IMR-90 (cell line): ENCODE measurements around the gene COL28A1. TPM values are rescaled to one million over a fixed set of nuclear protein-coding genes. Genes with fewer than 3 reads are reported as not detected.

Source experiments
- ATAC-seq: fragments of 200-7000 bp; cut with Tn5 transposase; 2 replicates; pipeline ENCODE4 v1.9.1; 2020; ENCODE audit warnings: low read depth, mild to moderate bottlenecking, moderate library complexity
- BruUV-seq: library from RNA; stranded (reverse); fragments of 400-500 nt; replicated peaks from 2 replicates; lab custom pipeline; 2021; lab: Mats Ljungman, UMichigan
- CTCF ChIA-PET: fragments of 300-600 bp; formaldehyde crosslinking; extraction: SDS; loops from one replicate; lab custom pipeline; 2021; ENCODE audit warnings: antibody characterized with exemption; lab: Yijun Ruan, JAX
- POLR2A ChIA-PET: fragments of 300-600 bp; sonication (Branson Sonifier 250); formaldehyde crosslinking; loops from one replicate; lab custom pipeline; 2022; ENCODE audit warnings: antibody characterized with exemption; ENCODE audit not compliant: unreplicated experiment; lab: Charles Lee
- DNase-seq: peaks from one replicate; pipeline ENCODE4 v3.0.0; 2013
- H2AFZ ChIP-seq: replicated peaks from 2 replicates; pipeline ENCODE3; 2013; ENCODE audit warnings: low read length, mild to moderate bottlenecking; ENCODE audit not compliant: poor library complexity
- H2AK5ac ChIP-seq: 2 replicates; pipeline ENCODE4 v1.6.1; 2013; ENCODE audit warnings: low read depth, low read length, inconsistent platforms
- H2AK9ac ChIP-seq: replicated peaks from 2 replicates; pipeline ENCODE3; 2013; ENCODE audit warnings: mild to moderate bottlenecking, low read depth, low read length, moderate library complexity; ENCODE audit not compliant: poor library complexity
- H2BK120ac ChIP-seq: 2 replicates; pipeline ENCODE4 v1.6.1; 2013; ENCODE audit warnings: low read depth, low read length, inconsistent platforms
- H2BK15ac ChIP-seq: 3 replicates; pipeline ENCODE4 v1.6.1; 2013; ENCODE audit warnings: low read depth, low read length, inconsistent platforms
- H2BK20ac ChIP-seq: 2 replicates; pipeline ENCODE4 v1.6.1; 2013; ENCODE audit warnings: low read depth, mild to moderate bottlenecking, inconsistent platforms, low read length, moderate library complexity
- H2BK5ac ChIP-seq: 2 replicates; pipeline ENCODE4 v1.6.1; 2013; ENCODE audit warnings: mild to moderate bottlenecking, low read depth, low read length, inconsistent platforms; ENCODE audit not compliant: poor library complexity, severe bottlenecking
- H3K14ac ChIP-seq: replicated peaks from 2 replicates; pipeline ENCODE4 v1.6.1; 2013; ENCODE audit warnings: low read depth, low read length, inconsistent platforms
- H3K18ac ChIP-seq: 2 replicates; pipeline ENCODE4 v1.6.1; 2013; ENCODE audit warnings: low read depth, low read length, control low read depth
- H3K23ac ChIP-seq: 2 replicates; pipeline ENCODE4 v1.6.1; 2013; ENCODE audit warnings: low read depth, low read length, inconsistent platforms
- H3K27ac ChIP-seq: 2 replicates; pipeline ENCODE4 v1.5.1; 2013; ENCODE audit warnings: mild to moderate bottlenecking, control low read depth, low read length; ENCODE audit not compliant: insufficient read depth
- H3K27me3 ChIP-seq: 2 replicates; pipeline ENCODE4 v1.6.1; 2013; ENCODE audit warnings: low read length; ENCODE audit not compliant: control insufficient read depth, insufficient read depth
- H3K36me3 ChIP-seq: 2 replicates; pipeline ENCODE4 v1.6.1; 2013; ENCODE audit warnings: low read length, mixed read lengths; ENCODE audit not compliant: control insufficient read depth, insufficient read depth
- H3K4ac ChIP-seq: 2 replicates; pipeline ENCODE4 v1.6.1; 2013; ENCODE audit warnings: low read depth, low read length, inconsistent platforms
- H3K4me1 ChIP-seq: 2 replicates; pipeline ENCODE4 v1.6.1; 2013; ENCODE audit warnings: low read length, mixed read lengths; ENCODE audit not compliant: control insufficient read depth, insufficient read depth
- H3K4me2 ChIP-seq: 2 replicates; pipeline ENCODE4 v1.6.1; 2013; ENCODE audit warnings: low read depth, mild to moderate bottlenecking, control low read depth, low read length, moderate library complexity
- H3K4me3 ChIP-seq: 2 replicates; pipeline ENCODE4 v1.5.1; 2013; ENCODE audit warnings: low read depth, mild to moderate bottlenecking, control low read depth, low read length, moderate library complexity; ENCODE audit not compliant: insufficient read depth
- H3K56ac ChIP-seq: 2 replicates; pipeline ENCODE4 v1.6.1; 2013; ENCODE audit warnings: low read length, inconsistent platforms; ENCODE audit not compliant: insufficient read depth; ENCODE audit errors: extremely low read depth
- H3K79me1 ChIP-seq, 2 experiments: 2 replicates each; pipeline ENCODE4 v1.6.1; 2013; ENCODE audit warnings: low read length in 2 of 2, inconsistent platforms in 1 of 2, low read depth in 1 of 2
- H3K9ac ChIP-seq: 2 replicates; pipeline ENCODE4 v1.6.1; 2013; ENCODE audit warnings: low read depth, low read length, control low read depth
- H3K9me1 ChIP-seq: 2 replicates; pipeline ENCODE4 v1.6.1; 2013; ENCODE audit warnings: low read length, inconsistent platforms; ENCODE audit not compliant: insufficient read depth
- H3K9me3 ChIP-seq: 2 replicates; pipeline ENCODE4 v1.6.1; 2013; ENCODE audit warnings: low read length; ENCODE audit not compliant: control insufficient read depth, insufficient read depth
- H4K20me1 ChIP-seq: 2 replicates; pipeline ENCODE4 v1.6.1; 2013; ENCODE audit warnings: low read length, inconsistent platforms; ENCODE audit not compliant: insufficient read depth
- H4K5ac ChIP-seq: 2 replicates; pipeline ENCODE4 v1.6.1; 2013; ENCODE audit warnings: mild to moderate bottlenecking, low read depth, low read length, control low read depth
- H4K8ac ChIP-seq, 2 experiments: 2 replicates each; pipeline ENCODE4 v1.6.1; 2013; ENCODE audit warnings: low read depth in 2 of 2, low read length in 2 of 2, control low read depth in 1 of 2, inconsistent platforms in 1 of 2
- H4K91ac ChIP-seq: 2 replicates; pipeline ENCODE4 v1.6.1; 2013; ENCODE audit warnings: low read depth, low read length, inconsistent platforms; ENCODE audit not compliant: insufficient read depth
- CEBPB ChIP-seq: IDR thresholded peaks from 2 replicates; pipeline ENCODE4 v1.6.1; 2012; ENCODE audit warnings: low read depth, low read length, improper control_type of control experiment
- CHD1 ChIP-seq: IDR thresholded peaks from 2 replicates; pipeline ENCODE4 v1.6.1; 2012; ENCODE audit warnings: low read depth, low read length, improper control_type of control experiment
- CTCF ChIP-seq: conservative IDR thresholded peaks from 2 replicates; pipeline ENCODE4 v1.5.1; 2012; ENCODE audit warnings: mild to moderate bottlenecking, low read depth, low read length, improper control_type of control experiment
- ELK1 ChIP-seq: fragments of 150-350 bp; IDR thresholded peaks from 2 replicates; pipeline ENCODE4 v1.6.1; 2016; ENCODE audit warnings: low read depth, mild to moderate bottlenecking, low read length, moderate library complexity, borderline replicate concordance
- FOS ChIP-seq: fragments of 150-350 bp; IDR thresholded peaks from 2 replicates; pipeline ENCODE4 v1.6.1; 2016; ENCODE audit warnings: low read depth, low read length
- MAFK ChIP-seq: IDR thresholded peaks from 2 replicates; pipeline ENCODE4 v1.6.1; 2012; ENCODE audit warnings: low read depth, low read length, improper control_type of control experiment
- MAZ ChIP-seq: IDR thresholded peaks from 2 replicates; pipeline ENCODE4 v1.6.1; 2012; ENCODE audit warnings: low read depth, mild to moderate bottlenecking, low read length, improper control_type of control experiment, moderate library complexity, borderline replicate concordance
- MXI1 ChIP-seq: IDR thresholded peaks from 2 replicates; pipeline ENCODE4 v1.6.1; 2012; ENCODE audit warnings: low read depth, mild to moderate bottlenecking, low read length, moderate library complexity, borderline replicate concordance
- RAD21 ChIP-seq: IDR thresholded peaks from 2 replicates; pipeline ENCODE4 v1.6.1; 2012; ENCODE audit warnings: low read length, improper control_type of control experiment
- RCOR1 ChIP-seq: IDR thresholded peaks from 2 replicates; pipeline ENCODE4 v1.6.1; 2012; ENCODE audit warnings: mild to moderate bottlenecking, low read length, improper control_type of control experiment; ENCODE audit not compliant: insufficient replicate concordance
- RFX5 ChIP-seq: IDR thresholded peaks from 2 replicates; pipeline ENCODE4 v1.8.0; 2012; ENCODE audit warnings: low read depth, mild to moderate bottlenecking, low read length, moderate library complexity
- SMC3 ChIP-seq: fragments of 150-350 bp; IDR thresholded peaks from 2 replicates; pipeline ENCODE4 v1.6.1; 2016; ENCODE audit warnings: low read depth, mild to moderate bottlenecking, antibody characterized with exemption, low read length, moderate library complexity
- USF2 ChIP-seq: fragments of 150-350 bp; IDR thresholded peaks from 2 replicates; pipeline ENCODE4 v1.6.1; 2017; ENCODE audit warnings: mild to moderate bottlenecking, antibody characterized with exemption, low read length, low read depth
- WGBS, 2 experiments: methylation state at CpG; one replicate each; pipeline versions ENCODE4 v1.1.5 to v1.1.7; 2013; ENCODE audit warnings: missing lambda C conversion rate in 2 of 2; ENCODE audit not compliant: insufficient read length in 1 of 2; ENCODE audit errors: extremely low coverage in 2 of 2; 5-methylcytosine and 5-hydroxymethylcytosine counted together
- dilution Hi-C: fragments of 300-500 bp; cut with HindIII; formaldehyde crosslinking; loops from one replicate; pipeline ENCODE4 v1.14.3; 2018; ENCODE audit warnings: low sequenced_read_pairs; ENCODE audit not compliant: unreplicated experiment
- in situ Hi-C: fragments of 300-500 bp; cut with MboI; formaldehyde crosslinking; loops from 3 replicates; pipeline ENCODE4 v1.14.3; 2019; ENCODE audit warnings: low sequenced_read_pairs, inconsistent platforms, mixed read lengths
- intact Hi-C: fragments of 100-400 bp; cut with micrococcal nuclease; formaldehyde crosslinking; loops from 2 replicates; pipeline ENCODE4 v1.10.0; 2022
- polyA plus RNA-seq, 3 experiments: library from polyadenylated mRNA; depleted of rRNA; stranded (reverse); fragments of >200 nt; gene quantifications; 2 replicates each; pipeline ENCODE4 v1.2.3, GENCODE V29; 2012; ENCODE audit warnings: low replicate concordance in 1 of 3
- total RNA-seq: library from RNA; depleted of rRNA; stranded (reverse); fragments of >200 nt; gene quantifications from 2 replicates; pipeline ENCODE4 v1.2.3, GENCODE V29; 2012

COL28A1 gene
- total and polyA plus RNA-seq, 2 of the 4 experiments (the other 2 are of a cell fraction), result under 0.01 to 0.05 TPM

GRCh38 chr7:7311001-7311400 is 224.7 kb downstream of the COL28A1 start:
- no peak overlapping the region for H3K4me3 ChIP-seq
- no peaks in the 10 kb centered on the region for H3K79me1 ChIP-seq
- no peaks in the 10 kb centered on the region for H3K27me3 ChIP-seq
- no CpG with 5 or more reads among the region's 2 CpGs for WGBS, 2 experiments
- no peaks in the 10 kb centered on the region for H3K36me3 ChIP-seq
- in situ Hi-C loops (no loop called here), dilution Hi-C loops (no loop called here), intact Hi-C loops (no loop called here)
- no peak overlapping the region for H3K14ac ChIP-seq
- no peak overlapping the region for H3K27ac ChIP-seq
- H3K23ac ChIP-seq, result no peak overlapping the region
- no peak overlapping the region for H3K9ac ChIP-seq
- POLR2A ChIA-PET, result no interaction called here
- no peaks in the 10 kb centered on the region for H3K9me3 ChIP-seq
- H4K8ac ChIP-seq, result no peak overlapping the region
- no peak overlapping the region for H2AFZ ChIP-seq
- H2AK5ac ChIP-seq, result no peak overlapping the region
- DNase-seq, result no peak
- no peak overlapping the region for H2BK20ac ChIP-seq
- H3K18ac ChIP-seq, result no peak overlapping the region
- no peak overlapping the region for H4K91ac ChIP-seq
- H2AK9ac ChIP-seq, result no peak overlapping the region
- no peak overlapping the region for H3K56ac ChIP-seq
- H2BK15ac ChIP-seq, result no peak overlapping the region
- BruUV-seq, result no TSS peak
- no peak overlapping the region for H2BK120ac ChIP-seq
- H2BK5ac ChIP-seq, result no peak overlapping the region
- H4K5ac ChIP-seq, result no peak overlapping the region
- H3K4me1 ChIP-seq, result no peaks in the 10 kb centered on the region
- CTCF ChIA-PET, result no interaction called here
- TF ChIP-seq RAD21 (no peak), MAFK (no peak), USF2 (no peak), RFX5 (no peak), MAZ (no peak), RCOR1 (no peak), ELK1 (no peak), CHD1 (no peak), CEBPB (no peak), SMC3 (no peak), FOS (no peak), MXI1 (no peak), CTCF (no peak)
- no peaks in the 10 kb centered on the region for H3K9me1 ChIP-seq
- ATAC-seq, result no peak
- H4K20me1 ChIP-seq, result no peaks in the 10 kb centered on the region
- no peak overlapping the region for H3K4ac ChIP-seq
- H3K4me2 ChIP-seq, result no peak overlapping the region
